A549 (cell line): Measurements from ENCODE around the gene SEPHS1.

ENCODE experiments used
- BCL3 ChIP-seq: fragments of >200 bp; sonication (Bioruptor Twin); formaldehyde crosslinking; IDR thresholded peaks from 3 replicates; pipeline ENCODE4 v1.6.1; 2016
- BHLHE40 ChIP-seq: IDR thresholded peaks from 2 replicates; pipeline ENCODE4 v1.6.1; 2012; ENCODE audit warnings: low read depth, low read length, inconsistent platforms
- CTCF ChIP-seq: fragments of >200 bp; sonication (Bioruptor Twin); formaldehyde crosslinking; IDR thresholded peaks from 3 replicates; pipeline ENCODE4 v1.5.1; 2016
- ELK1 ChIP-seq: fragments of 150-350 bp; IDR thresholded peaks from 2 replicates; pipeline ENCODE4 v1.6.1; 2014; ENCODE audit warnings: low read depth, mild to moderate bottlenecking, low read length
- EP300 ChIP-seq, 2 experiments: fragments of >200 bp; sonication (Bioruptor Twin); formaldehyde crosslinking; IDR thresholded peaks; 2 replicates in 1 of 2; 3 replicates in 1 of 2; pipeline ENCODE4 v1.6.1; 2016 to 2017
- JUN ChIP-seq, 2 experiments: fragments of >200 bp; sonication (Bioruptor Twin); formaldehyde crosslinking; IDR thresholded peaks; 2 replicates in 1 of 2; 3 replicates in 1 of 2; pipeline ENCODE4 v1.6.1; 2016 to 2017
- JUNB ChIP-seq: fragments of >200 bp; sonication (Bioruptor Twin); formaldehyde crosslinking; IDR thresholded peaks from 2 replicates; pipeline ENCODE4 v1.6.1; 2016
- MAX ChIP-seq: IDR thresholded peaks from 2 replicates; pipeline ENCODE4 v1.6.1; 2012
- POLR2A ChIP-seq: IDR thresholded peaks from 2 replicates; pipeline ENCODE4 v1.6.1; 2012; ENCODE audit warnings: mild to moderate bottlenecking, low read length
- RAD21 ChIP-seq, 2 experiments: fragments of >200 bp in 1 of 2; sonication (Bioruptor Twin) in 1 of 2; formaldehyde crosslinking in 1 of 2; IDR thresholded peaks in 1 of 2; conservative IDR thresholded peaks in 1 of 2; 2 replicates in 1 of 2; 3 replicates in 1 of 2; pipeline ENCODE4 v1.6.1; 2012 to 2018; ENCODE audit warnings: inconsistent platforms in 1 of 2
- RCOR1 ChIP-seq: fragments of 150-350 bp; IDR thresholded peaks from 2 replicates; pipeline ENCODE4 v1.6.1; 2014; ENCODE audit warnings: antibody characterized with exemption, low read length, low read depth
- REST ChIP-seq: fragments of 200-600 bp; sonication (generic); IDR thresholded peaks from 2 replicates; pipeline ENCODE4 v1.6.1; 2016; ENCODE audit warnings: antibody characterized with exemption, mild to moderate bottlenecking, moderate library complexity
- RNF2 ChIP-seq: fragments of 200-600 bp; sonication (generic); IDR thresholded peaks from 2 replicates; pipeline ENCODE4 v1.6.1; 2016; ENCODE audit warnings: low read depth, mild to moderate bottlenecking, antibody characterized with exemption, moderate library complexity, borderline replicate concordance
- USF2 ChIP-seq: fragments of 450-650 bp; IDR thresholded peaks from 2 replicates; pipeline ENCODE4 v1.6.1; 2014; ENCODE audit warnings: antibody characterized with exemption

- TF ChIP-seq CTCF (no peak), POLR2A (no peak), JUN (IDR thresholded peaks at IDR 0.05) (no peak), REST (no peak), EP300 (IDR thresholded peaks at IDR 0.05) (no peak), JUNB (no peak), RCOR1 (no peak), RAD21 (conservative IDR thresholded peaks at IDR 0.05 in 1 of 2, IDR thresholded peaks at IDR 0.05 in 1 of 2) (no peak), BHLHE40 (no peak), RNF2 (no peak), BCL3 (no peak), ELK1 (no peak), USF2 (no peak), MAX (no peak)
Measured at GRCh38 chr10:13338390-13339110, 9.5 kb downstream of the SEPHS1 start.
